ENCODE results near the gene TRPC4.

TRPC4 gene

DNA sequence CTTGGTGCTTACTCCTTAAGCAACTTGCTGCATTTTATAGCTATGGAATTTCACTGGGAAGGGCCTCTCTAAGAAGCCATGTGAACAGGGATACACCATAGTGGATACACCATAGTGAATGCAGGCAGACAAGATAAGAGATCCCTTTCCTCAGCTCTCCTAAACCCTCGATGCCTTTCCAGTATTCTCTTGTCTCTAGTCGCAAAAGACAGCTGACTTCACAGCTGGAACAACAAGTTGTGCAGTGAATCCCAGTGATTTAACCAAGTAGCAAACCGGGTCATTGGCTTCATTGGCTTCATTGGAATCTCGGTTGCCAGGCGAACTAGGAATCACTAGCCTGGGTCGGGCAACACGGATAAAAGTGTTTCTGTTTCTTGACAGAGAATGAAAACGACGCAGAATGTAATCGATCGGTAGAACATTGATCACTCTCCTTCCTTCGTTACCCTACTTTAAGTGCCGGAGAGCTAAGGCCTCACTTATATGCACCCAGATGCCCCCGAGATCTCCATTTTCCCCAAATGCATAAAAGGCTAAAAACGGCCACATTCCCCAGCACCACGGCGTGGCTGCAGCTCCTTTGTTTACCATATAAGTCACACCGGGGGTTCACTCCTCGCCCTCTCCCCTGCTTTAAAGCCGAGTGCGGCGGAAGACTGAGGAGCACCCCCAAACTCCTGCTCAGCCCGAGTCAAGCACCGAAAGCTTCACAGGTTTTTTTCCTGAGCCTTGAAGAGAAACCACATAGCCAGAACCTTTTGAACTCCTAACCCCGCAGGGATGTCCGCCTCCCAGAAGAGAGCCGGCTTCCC is 674 bp downstream of the TRPC4 start:
- ATAC-seq = peak; percentile 27
- TF ChIP-seq TCF4 (CRISPR knock-in tag; IDR thresholded peaks at IDR 0.05; ENCODE audit: borderline replicate concordance) (no peak), RARB (CRISPR knock-in tag; IDR thresholded peaks at IDR 0.05) (no peak)

DNA sequence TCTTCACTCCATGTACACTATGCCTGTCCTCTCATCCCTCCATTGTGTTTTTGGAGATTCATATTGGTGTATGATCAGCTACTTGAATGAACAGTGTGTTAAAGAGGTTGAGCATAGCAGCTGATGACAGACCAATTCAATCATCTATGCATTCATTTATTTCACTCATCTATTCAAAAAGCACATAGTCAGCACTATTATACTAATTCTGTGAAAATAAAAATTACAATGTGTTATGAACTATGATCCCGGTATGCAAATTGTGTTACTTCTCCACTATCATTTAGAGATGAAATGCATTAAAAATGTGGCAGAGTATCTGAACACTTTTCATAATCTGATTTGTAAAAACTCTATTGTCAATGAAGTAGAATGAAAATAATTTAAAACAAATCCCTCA is 5.9 kb downstream of the TRPC4 start:
- ATAC-seq = no peak
- TF ChIP-seq ZNF8 (CRISPR knock-in tag; IDR thresholded peaks at IDR 0.05) = no peak
- no peak for TF ChIP-seq OSR1 (CRISPR knock-in tag; IDR thresholded peaks at IDR 0.05)
- TF ChIP-seq PPARA (CRISPR knock-in tag; IDR thresholded peaks at IDR 0.05; ENCODE audit: borderline replicate concordance) = no peak
- no peak for TF ChIP-seq ISL1 (CRISPR knock-in tag; IDR thresholded peaks at IDR 0.05)
- no peak for TF ChIP-seq RARB (CRISPR knock-in tag; IDR thresholded peaks at IDR 0.05)
- TF ChIP-seq ESRRG (CRISPR knock-in tag; IDR thresholded peaks at IDR 0.05) = no peak
- TF ChIP-seq, protein P1, sequence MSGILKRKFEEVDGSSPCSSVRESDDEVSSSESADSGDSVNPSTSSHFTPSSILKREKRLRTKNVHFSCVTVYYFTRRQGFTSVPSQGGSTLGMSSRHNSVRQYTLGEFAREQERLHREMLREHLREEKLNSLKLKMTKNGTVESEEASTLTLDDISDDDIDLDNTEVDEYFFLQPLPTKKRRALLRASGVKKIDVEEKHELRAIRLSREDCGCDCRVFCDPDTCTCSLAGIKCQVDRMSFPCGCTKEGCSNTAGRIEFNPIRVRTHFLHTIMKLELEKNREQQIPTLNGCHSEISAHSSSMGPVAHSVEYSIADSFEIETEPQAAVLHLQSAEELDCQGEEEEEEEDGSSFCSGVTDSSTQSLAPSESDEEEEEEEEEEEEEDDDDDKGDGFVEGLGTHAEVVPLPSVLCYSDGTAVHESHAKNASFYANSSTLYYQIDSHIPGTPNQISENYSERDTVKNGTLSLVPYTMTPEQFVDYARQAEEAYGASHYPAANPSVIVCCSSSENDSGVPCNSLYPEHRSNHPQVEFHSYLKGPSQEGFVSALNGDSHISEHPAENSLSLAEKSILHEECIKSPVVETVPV (CRISPR knock-in tag; IDR thresholded peaks at IDR 0.05) = no peak
- TF ChIP-seq, protein P2, sequence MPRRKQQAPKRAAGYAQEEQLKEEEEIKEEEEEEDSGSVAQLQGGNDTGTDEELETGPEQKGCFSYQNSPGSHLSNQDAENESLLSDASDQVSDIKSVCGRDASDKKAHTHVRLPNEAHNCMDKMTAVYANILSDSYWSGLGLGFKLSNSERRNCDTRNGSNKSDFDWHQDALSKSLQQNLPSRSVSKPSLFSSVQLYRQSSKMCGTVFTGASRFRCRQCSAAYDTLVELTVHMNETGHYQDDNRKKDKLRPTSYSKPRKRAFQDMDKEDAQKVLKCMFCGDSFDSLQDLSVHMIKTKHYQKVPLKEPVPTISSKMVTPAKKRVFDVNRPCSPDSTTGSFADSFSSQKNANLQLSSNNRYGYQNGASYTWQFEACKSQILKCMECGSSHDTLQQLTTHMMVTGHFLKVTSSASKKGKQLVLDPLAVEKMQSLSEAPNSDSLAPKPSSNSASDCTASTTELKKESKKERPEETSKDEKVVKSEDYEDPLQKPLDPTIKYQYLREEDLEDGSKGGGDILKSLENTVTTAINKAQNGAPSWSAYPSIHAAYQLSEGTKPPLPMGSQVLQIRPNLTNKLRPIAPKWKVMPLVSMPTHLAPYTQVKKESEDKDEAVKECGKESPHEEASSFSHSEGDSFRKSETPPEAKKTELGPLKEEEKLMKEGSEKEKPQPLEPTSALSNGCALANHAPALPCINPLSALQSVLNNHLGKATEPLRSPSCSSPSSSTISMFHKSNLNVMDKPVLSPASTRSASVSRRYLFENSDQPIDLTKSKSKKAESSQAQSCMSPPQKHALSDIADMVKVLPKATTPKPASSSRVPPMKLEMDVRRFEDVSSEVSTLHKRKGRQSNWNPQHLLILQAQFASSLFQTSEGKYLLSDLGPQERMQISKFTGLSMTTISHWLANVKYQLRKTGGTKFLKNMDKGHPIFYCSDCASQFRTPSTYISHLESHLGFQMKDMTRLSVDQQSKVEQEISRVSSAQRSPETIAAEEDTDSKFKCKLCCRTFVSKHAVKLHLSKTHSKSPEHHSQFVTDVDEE (CRISPR knock-in tag; IDR thresholded peaks at IDR 0.05) = no peak
- no peak for TF ChIP-seq ZNF70 (CRISPR knock-in tag; IDR thresholded peaks at IDR 0.05)
- TF ChIP-seq TOX (CRISPR knock-in tag; IDR thresholded peaks at IDR 0.05; ENCODE audit: borderline replicate concordance) = no peak
- no peak for TF ChIP-seq TCF4 (CRISPR knock-in tag; IDR thresholded peaks at IDR 0.05; ENCODE audit: borderline replicate concordance)
- TF ChIP-seq GLIS3 (CRISPR knock-in tag; IDR thresholded peaks at IDR 0.05) = no peak
- no peak for TF ChIP-seq ZC3H10 (CRISPR knock-in tag; IDR thresholded peaks at IDR 0.05)
- no peak for TF ChIP-seq BACH2 (CRISPR knock-in tag; IDR thresholded peaks at IDR 0.05; ENCODE audit: borderline replicate concordance)
- no peak for TF ChIP-seq ARNTL (CRISPR knock-in tag; IDR thresholded peaks at IDR 0.05; ENCODE audit: borderline replicate concordance, low read depth)
- TF ChIP-seq, protein P3, sequence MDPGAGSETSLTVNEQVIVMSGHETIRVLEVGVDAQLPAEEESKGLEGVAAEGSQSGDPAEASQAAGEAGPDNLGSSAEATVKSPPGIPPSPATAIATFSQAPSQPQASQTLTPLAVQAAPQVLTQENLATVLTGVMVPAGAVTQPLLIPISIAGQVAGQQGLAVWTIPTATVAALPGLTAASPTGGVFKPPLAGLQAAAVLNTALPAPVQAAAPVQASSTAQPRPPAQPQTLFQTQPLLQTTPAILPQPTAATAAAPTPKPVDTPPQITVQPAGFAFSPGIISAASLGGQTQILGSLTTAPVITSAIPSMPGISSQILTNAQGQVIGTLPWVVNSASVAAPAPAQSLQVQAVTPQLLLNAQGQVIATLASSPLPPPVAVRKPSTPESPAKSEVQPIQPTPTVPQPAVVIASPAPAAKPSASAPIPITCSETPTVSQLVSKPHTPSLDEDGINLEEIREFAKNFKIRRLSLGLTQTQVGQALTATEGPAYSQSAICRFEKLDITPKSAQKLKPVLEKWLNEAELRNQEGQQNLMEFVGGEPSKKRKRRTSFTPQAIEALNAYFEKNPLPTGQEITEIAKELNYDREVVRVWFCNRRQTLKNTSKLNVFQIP (CRISPR knock-in tag; IDR thresholded peaks at IDR 0.05; ENCODE audit: borderline replicate concordance, low read depth) = no peak
- no peak for TF ChIP-seq ZFP3 (CRISPR knock-in tag; IDR thresholded peaks at IDR 0.05)
- no peak for TF ChIP-seq ZNF565 (CRISPR knock-in tag; conservative IDR thresholded peaks at IDR 0.05; ENCODE audit: low read depth)

DNA sequence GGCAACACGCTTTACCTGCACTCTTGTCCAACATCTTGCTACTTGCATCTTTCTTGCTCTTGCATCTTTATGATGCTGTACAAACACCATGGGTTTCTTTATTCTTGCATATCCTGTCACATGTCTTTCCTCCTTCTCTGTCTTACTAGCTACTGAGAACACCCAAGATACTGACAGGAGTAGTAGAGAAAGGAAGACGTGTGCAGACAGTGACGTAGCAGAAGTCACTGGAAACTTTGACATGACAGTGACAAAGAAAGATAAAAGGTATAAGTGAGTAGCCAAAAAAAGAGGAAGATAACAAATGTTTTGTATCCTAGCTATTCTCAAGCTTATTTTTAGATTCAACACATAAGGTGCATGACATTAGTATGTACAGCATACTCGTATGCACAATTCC is 34.2 kb downstream of the TRPC4 start:
- TF ChIP-seq OSR1 (CRISPR knock-in tag; IDR thresholded peaks at IDR 0.05) (no peak), GLIS3 (CRISPR knock-in tag; IDR thresholded peaks at IDR 0.05) (no peak), BACH2 (CRISPR knock-in tag; IDR thresholded peaks at IDR 0.05; ENCODE audit: borderline replicate concordance) (no peak), ZFP30 (CRISPR knock-in tag; IDR thresholded peaks at IDR 0.05) (no peak), ZNF8 (CRISPR knock-in tag; IDR thresholded peaks at IDR 0.05) (no peak), ZNF70 (CRISPR knock-in tag; IDR thresholded peaks at IDR 0.05) (no peak), ZFP3 (CRISPR knock-in tag; IDR thresholded peaks at IDR 0.05) (no peak), ZNF565 (CRISPR knock-in tag; conservative IDR thresholded peaks at IDR 0.05; ENCODE audit: low read depth) (no peak), ESRRG (CRISPR knock-in tag; IDR thresholded peaks at IDR 0.05) (no peak), CSDC2 (CRISPR knock-in tag; IDR thresholded peaks at IDR 0.05) (no peak), ARNTL (CRISPR knock-in tag; IDR thresholded peaks at IDR 0.05; ENCODE audit: borderline replicate concordance, low read depth) (no peak), TOX (CRISPR knock-in tag; IDR thresholded peaks at IDR 0.05; ENCODE audit: borderline replicate concordance) (no peak)
- TF ChIP-seq, protein P2 (CRISPR knock-in tag; IDR thresholded peaks at IDR 0.05) = no peak
- TF ChIP-seq, protein P1 (CRISPR knock-in tag; IDR thresholded peaks at IDR 0.05) = no peak
- TF ChIP-seq, protein P4, sequence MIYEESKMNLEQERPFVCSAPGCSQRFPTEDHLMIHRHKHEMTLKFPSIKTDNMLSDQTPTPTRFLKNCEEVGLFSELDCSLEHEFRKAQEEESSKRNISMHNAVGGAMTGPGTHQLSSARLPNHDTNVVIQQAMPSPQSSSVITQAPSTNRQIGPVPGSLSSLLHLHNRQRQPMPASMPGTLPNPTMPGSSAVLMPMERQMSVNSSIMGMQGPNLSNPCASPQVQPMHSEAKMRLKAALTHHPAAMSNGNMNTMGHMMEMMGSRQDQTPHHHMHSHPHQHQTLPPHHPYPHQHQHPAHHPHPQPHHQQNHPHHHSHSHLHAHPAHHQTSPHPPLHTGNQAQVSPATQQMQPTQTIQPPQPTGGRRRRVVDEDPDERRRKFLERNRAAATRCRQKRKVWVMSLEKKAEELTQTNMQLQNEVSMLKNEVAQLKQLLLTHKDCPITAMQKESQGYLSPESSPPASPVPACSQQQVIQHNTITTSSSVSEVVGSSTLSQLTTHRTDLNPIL (CRISPR knock-in tag; IDR thresholded peaks at IDR 0.05; ENCODE audit: low read depth) = no peak
- TF ChIP-seq, protein P5, sequence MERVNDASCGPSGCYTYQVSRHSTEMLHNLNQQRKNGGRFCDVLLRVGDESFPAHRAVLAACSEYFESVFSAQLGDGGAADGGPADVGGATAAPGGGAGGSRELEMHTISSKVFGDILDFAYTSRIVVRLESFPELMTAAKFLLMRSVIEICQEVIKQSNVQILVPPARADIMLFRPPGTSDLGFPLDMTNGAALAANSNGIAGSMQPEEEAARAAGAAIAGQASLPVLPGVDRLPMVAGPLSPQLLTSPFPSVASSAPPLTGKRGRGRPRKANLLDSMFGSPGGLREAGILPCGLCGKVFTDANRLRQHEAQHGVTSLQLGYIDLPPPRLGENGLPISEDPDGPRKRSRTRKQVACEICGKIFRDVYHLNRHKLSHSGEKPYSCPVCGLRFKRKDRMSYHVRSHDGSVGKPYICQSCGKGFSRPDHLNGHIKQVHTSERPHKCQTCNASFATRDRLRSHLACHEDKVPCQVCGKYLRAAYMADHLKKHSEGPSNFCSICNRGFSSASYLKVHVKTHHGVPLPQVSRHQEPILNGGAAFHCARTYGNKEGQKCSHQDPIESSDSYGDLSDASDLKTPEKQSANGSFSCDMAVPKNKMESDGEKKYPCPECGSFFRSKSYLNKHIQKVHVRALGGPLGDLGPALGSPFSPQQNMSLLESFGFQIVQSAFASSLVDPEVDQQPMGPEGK (CRISPR knock-in tag; IDR thresholded peaks at IDR 0.05; ENCODE audit: borderline replicate concordance) = no peak
- ATAC-seq = no peak

Measured in SK-N-SH treated with all-trans-retinoic acid at 6 μM for 48 hours (cell line).